GF-D8 (cell line): ENCODE data around the gene QPCT.
"Not testable (repeated sequence)": the region's sequence is repeated elsewhere in the genome, so short reads cannot be mapped to it uniquely, and the experiment has no call there.

Experiments used
- DNase-seq: peaks from one replicate; lab custom pipeline; 2025; lab: John Stamatoyannopoulos, UW

The QPCT gene

DNA sequence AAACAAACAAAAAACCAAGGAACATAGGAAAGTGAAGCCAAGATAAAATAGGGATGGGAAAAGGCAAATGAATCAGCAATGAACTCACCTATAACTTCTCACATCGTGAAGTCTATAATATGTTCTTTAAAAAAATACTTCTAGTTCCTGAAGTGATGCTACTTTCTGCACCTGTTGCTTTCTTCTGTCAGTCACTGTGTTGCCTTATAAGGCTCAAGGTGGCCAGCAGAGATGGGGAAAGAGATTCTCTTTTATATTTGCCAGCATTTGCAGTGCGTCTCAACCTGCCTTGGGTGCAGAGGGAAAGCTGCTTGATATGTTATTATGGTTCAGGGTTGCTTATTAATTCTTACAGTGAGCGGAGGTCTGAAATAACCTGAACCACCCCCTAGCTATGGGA lies 14.0 kb downstream of the QPCT start:
- no peak for DNase-seq

DNA sequence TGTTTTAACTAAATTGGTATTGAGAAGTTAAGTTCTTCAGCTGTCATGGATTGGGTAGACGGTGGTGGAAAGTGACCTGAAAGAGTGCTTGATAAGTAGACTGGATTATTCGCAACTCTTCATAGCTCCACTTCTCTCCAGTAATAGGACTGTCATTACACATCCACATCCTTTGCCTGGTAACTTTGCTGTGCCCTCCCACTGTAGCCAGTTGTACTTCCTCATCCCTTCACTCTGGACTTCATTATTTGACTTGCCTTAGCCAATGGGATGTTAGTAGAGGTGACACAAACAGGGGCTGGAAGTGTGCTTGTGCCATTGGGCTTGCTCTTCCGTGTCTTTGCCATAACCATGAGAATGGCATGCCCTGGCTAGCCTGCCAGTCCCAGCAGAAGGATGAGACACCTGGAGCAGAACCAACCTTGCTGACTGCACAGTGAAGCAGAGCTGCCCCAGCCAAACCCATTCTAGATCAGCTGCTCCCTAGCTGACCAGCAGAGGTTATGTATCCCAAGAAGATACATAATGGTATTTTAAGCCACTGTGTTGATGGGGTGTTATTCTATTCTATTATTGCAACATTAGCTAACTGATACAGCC lies 16.9 kb downstream of the QPCT start:
- no peak for DNase-seq

DNA sequence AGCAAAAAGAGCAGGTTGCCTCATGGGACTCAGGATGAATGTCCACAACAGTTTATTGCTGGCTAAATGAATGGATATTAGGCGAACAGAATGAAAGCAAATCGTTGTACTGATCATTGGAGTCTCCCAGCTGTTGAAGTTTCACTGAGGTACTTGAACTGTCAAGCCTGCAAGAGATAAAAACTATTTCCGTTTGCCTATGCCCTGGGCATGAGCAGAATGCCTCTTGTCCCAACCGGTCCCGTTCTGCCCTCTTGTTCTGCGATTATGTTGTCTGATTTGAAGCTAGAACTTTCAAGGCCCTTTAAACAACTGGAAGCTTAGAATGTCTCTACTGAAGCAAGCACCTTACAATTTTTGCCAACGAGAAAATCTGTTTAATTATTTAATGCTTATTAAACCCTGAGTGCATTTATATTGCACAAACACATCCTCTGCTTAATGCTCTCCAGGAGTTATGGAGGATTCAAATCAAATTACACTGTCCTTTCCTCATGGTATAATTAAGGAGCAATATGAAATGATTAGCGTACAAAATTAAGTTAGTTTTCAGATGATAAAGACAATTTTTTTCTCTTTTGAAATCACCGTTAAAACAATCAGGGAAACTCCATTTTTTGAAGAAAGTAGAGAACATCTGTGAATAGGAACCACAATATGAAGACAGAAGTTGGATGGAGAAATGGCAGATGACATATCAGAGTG lies 17.7 kb downstream of the QPCT start:
- no peak for DNase-seq

DNA sequence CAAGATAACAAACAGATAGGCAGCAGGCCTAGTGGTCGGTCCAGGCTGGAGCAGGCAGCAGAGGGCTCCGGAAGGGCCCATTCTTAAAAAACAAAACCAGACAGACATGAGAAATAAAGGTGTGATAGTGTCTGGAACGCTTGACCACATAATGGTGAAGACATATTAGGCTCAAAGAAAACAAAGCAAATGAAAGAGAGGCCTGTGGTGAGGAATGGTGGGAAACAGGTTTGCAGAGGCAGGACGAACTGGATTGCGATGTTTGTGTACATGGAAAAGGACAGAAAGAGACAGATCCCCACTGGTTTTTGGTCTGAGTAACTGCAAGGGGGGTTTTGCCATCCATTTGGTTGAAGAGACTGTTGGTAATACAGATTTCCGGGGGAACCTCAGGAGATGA lies 19.9 kb downstream of the QPCT start:
- DNase-seq = no peak

DNA sequence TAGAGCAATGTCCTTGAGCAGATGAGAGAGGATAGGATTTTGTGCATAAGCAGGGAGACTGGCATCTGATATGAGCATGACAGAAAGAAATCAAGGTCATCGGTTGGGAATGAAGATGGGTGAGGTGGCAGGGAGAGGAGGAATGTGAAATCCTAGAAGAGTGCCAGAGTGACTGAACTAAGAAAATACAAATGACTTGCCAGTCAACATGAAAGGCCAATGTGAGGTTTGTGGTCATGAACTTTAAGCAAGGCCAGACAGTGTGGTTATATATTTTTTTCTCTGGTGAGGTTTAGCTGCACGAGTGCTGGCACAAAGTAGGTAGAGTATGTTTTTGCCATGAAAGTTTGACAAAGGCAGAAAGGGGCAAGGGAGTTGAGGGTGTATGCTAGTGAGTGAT lies 21.2 kb downstream of the QPCT start:
- DNase-seq = no peak

DNA sequence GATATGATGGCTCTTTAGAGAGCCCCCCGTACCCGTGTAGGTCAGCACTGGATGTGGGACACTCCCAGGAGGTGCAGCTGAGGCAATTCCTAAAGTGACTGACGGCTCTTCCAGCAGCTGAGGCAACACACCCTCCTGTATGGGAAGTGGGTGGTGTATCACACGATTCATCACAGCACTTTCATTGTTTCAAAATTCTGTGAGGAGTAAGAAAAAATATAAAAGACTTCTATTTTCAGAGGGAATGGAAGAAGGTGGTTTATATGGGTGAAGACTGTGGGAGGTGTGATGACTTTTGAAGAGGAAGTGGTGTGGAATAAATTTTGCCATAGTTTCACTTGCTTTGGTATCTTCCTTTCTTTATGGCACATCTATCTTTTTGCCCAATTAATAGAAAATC lies 22.3 kb downstream of the QPCT start:
- no peak for DNase-seq

DNA sequence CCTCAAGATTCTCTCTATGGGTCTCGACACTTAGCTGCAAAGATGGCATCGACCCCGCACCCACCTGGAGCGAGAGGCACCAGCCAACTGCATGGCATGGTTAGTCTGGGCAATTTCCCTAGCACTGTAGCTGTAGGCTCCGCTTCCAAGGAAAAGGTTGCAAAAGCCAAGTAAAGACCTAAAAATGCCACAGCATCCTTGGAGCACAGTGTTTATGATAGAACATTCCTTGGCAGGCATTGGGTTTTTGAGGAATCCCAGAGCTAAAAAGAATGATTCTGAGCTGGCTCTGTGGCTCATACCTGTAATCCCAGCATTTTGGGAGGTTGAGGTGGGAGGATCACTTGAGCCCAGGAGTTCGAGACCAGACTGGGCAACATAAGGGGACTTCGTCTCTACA lies 22.9 kb downstream of the QPCT start:
- DNase-seq = no peak

DNA sequence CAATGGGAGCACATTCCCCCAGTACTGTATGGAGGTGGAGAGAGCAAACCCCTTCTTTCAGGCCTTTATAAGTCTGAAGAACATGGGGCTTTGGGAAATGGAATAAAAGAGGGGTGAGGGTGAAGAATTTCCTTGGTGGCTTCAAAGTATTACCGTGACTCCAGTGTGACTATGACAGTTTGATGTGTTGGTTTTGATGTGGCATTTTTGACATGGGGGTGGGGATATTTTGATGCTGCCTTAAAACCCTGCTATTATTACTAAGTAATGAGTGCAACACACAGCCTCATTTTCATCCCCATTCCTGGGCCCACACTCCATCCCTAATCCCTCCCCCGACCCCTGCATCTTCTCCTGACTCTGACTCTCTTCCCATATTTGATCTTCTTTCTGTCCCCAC lies 23.6 kb downstream of the QPCT start:
- no peak for DNase-seq

DNA sequence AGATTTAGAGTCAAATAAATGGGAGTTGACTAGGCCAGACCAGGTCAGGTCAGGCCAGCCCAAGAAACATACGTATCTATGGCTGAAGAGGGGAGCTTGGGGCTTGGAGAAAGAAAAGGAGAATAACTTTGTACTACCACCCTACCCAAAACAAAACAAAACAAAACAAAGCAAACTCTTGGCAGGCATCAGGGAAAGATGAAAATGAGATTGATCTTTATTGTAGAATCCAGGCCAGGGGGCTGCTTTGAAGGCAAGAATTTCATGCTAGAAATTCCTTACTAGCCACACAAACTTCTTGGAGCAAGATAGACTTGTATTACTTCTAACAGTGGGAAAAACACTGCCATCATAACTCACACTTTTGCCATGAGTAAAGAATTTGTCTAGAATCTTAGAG lies 26.2 kb downstream of the QPCT start:
- no peak for DNase-seq

DNA sequence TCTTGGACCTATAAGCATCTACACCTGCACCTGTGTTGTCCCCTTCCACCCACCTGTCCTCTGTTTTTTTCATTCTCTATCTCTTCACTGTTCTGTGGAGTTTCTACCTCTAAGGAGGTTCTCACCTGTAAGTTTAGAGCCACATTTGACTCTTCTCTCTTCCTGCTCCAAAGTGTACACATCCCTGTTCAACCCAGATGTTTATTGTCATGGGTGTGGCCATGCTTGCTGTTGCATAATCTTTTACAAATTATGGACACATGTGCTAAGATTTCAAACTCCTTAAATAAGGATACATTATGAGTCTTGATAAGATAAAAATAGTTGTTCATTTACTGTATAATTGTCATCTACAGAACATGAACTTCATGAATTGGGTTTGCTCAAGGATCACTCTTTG lies 27.6 kb downstream of the QPCT start:
- no peak for DNase-seq

DNA sequence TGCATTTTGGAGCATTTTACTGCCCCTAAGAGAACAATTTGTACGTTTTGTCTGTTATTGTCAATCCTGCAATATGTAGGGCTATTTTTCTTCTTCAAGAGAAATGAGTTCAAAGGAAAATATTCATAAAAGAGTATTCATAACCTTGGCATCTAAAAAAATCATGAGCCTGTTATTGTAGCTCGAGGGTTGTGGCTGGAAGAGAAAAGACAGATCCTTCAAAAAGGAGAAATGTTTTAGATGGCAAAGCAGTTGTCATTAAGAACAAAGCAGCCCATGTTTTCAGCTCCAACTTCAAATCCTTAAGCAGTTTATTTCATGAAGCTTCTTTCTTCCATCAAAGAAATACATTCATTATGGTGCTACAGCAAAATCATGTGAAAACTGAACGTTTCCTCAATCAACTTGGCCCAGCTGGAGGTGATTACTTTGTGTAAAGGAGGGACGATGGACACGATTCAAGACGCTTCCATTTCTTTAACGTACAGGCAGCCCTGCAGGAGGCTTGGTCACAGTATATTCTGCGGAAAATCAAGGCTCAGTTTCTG lies 31.4 kb downstream of the QPCT start:
- DNase-seq = no peak

DNA sequence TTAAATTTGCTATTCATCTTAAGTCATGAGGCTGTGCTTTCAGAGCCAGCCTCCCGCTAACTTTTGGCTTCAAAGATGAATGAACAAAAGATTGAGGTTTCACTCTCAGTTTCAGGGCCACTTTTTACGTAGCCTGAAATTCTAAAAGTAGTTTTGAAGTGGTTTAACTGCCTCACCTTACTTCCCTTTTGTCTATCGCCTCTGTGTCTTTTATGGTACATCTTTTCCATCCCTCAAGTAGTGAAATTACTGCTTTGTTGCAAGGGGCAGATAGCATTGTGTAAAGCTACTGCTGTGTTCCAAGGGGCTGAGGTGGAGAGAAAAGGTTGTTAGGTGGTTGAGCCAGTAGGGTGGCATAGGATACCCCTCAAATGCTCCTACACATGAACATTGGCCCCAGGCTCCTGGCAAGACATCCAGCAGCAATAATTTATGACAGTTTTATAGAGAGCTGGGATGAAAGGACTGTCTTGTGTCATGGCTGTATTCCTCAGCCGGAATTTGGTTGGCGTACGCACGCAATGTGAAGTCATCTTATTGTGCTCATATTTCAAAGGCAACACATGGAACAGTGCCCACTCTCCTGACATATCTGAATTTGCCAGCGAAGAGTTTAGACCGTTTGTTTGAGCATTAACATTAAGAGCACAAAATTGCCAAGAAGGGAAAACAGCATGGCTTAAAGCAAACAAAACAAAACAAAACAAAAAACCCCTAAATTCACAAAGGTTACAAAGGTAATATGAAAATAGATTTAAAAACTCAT lies 32.2 kb downstream of the QPCT start:
- no peak for DNase-seq

DNA sequence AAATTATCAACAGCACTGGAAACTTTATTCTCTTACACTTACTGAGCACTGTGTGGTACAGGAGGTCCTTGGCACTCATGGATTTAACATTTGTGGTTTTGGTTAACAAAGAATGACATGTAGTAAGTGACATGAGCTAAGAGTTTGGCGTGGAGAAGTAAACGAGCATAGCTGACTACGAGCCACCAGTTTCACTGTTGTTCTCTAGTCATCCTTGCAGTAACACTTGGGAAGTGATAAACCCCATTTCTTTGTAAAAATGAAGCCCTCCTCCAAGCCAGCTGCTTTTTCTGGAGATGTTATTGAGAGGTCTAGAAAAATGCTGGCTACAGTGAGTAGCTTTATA lies 32.7 kb downstream of the QPCT start:
- DNase-seq = no peak

DNA sequence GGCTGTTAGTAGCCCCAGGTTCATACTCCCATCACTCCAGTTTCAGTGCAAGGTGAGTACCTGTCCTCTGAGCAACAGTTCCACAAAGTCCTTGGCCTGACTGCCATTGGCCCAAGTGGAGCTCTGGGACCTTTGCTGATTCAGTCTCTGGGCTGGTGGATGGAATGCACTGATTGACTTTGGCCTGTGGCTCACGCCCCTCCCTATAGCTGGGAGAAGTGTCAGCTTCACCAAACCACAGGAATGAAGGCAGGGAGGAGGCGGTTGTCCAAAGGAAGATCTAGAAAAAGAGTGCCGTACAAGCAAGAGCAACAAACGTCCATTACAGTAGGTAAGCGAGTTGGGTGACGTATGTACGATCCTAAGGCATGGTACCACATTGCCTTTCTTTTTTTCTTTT lies 34.0 kb downstream of the QPCT start:
- DNase-seq = no peak

DNA sequence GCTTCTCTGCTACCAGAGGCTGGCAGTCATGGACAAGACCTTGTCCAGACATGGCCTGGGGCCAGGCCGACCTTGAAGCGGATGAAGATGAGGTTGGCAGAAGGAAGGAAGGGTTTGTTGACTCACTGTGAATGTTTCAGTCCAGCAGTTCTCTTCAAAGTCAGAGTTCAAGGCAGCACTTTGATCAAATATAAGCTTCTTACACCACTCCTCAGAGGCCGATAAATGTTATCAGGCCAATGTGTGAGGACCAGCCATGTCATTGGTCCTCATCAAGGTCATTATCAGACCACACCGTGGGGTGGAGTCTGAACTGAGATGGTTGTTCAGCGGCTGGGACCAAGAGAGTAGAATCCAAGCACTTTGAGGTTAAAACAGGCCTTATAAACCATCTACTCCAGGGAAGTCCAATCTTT lies 35.5 kb downstream of the QPCT start:
- no peak for DNase-seq

DNA sequence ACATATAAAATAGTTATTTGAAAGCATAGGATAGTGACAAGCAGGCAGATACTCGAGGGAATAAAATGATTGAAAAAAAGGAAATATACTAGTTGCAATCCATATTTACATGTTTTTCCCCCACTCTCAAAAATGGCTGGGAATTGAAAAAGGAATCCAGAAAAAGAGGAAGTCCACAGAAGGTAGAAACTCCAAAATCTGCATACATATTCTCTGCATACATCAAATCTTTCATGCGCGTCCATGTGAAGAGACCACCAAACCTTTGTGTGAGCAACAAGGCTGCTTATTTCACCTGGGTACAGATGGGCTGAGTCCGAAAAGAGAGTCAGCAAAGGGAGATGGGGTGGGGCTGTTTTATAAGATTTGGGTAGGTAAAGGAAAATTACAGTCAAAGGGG lies 36.4 kb downstream of the QPCT start:
- not testable (repeated sequence) for DNase-seq

DNA sequence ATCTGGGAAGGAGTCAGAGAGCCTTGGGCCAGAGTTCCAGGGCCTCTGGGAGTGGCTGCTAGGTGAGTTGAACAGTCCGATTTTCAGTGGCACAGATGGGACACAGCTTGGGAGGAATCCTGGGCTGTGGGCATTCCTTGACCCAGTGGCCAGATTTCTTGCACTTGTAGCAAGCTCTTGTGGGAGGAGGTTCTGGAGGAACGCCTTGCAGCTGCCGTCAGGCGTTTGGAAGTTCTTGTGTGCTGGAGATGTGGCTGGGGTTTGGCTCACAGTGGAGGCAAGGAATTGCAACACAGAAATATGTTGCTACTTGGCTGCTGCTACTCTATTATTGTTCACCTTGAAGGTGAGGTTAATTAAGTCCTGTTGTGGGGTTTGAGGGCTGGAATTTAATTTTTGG lies 39.8 kb downstream of the QPCT start:
- DNase-seq = not testable (repeated sequence)

DNA sequence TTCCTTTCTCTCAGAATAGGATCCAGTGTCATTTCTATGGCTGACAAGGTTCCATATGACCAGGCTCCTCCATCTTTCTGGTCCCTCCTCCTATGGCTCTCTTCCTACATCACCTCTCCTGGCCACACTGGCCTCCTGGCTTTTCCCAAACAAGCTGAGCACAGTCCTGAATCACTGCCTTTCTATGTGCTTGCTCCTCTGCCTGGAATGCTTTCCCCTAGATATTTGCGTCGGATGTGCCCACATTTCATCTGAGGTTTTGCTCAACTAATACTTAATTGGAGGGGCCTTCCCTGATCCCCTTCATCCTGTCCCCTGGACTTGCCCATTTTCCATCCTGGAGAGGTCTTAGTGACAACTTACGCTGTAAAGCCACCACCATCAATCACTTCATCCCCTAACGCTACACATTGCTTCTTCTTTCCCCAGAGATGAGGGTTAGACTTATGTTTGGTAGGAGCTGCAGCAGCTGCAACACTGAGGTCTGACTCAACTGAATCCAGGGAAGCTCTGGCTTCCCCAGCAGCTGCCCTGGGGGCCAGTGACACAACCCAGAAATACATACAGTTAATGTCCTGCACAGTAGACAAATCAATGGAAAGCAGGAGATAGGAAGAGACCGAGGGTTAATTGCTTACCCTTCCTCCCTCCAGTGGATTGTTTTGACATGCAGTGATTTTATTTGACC lies 42.9 kb downstream of the QPCT start:
- DNase-seq = no peak

DNA sequence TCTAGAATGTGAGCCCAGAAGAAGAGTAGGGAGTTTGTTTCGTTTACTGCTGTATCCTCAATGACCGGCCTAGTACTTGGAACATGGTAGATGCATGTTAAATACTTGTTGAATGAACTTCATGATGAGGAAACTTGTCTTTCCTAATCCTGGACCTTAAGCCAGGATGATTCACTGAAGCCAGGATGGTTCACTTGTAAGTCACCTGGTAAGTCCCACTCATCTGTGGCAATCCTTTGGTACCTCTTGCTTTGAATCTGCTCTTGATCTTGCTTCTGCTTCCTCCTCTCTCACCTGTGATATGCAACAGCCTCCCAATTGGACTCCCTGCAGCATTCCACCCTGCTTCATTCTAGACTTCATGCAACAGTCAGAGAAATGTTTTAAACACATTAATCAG lies 43.6 kb downstream of the QPCT start:
- no peak for DNase-seq

DNA sequence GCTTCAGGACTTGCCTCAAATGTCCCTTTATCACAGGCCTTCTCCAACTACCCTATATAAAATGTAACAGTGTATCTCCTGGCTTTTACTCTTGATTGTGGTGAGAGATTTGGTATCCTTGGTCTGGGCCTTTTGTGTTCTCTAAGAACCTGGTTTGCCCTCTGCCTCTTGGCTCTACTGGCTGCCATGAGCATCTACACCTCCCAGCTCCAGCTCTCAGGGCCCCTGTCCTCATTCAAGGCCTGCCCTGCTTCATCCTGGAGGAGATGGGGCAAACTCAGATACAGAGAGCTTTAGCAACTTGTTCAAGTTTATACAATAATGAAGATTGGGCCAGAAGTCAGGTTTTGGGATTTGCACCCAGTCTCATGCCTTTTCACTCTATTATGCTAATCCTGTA lies 45.0 kb downstream of the QPCT start:
- DNase-seq = no peak

DNA sequence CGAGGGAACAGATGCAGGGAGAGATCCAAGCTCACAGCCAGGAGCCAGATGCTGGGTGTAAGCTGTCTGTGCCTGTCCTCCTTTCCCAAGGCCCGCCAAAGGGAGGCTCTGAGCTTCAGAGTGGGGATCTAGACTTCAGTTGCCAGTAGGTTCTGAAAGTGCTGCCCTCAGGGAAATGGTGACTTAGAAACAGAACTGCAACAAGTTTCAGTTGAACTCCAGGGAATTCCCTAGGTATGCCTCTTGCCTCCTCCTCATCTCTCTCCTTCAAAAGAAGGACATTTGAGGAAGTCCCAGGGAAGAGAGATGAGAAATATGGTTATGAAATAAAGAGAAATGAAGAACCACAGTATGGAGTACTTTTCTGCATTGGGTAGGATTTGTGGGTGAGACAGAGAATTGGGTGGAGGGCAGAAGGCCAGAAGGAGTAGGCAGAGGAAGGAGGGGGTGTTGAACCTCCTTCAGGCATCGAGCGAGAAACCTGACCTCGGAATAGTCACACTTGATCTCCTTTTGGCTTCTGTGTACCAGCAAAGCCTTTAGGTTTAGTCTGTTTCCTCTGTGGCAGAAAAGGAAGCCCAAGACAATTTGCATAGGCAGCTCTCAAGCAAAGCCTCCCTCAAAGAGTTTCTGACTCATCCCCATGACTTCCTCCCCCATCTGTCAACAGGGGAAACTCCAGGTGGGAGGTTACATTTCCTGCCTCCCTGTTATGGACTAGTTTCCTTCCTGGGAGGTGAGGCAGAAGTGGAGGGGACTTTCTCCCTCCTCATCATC lies 45.7 kb downstream of the QPCT start:
- no peak for DNase-seq

DNA sequence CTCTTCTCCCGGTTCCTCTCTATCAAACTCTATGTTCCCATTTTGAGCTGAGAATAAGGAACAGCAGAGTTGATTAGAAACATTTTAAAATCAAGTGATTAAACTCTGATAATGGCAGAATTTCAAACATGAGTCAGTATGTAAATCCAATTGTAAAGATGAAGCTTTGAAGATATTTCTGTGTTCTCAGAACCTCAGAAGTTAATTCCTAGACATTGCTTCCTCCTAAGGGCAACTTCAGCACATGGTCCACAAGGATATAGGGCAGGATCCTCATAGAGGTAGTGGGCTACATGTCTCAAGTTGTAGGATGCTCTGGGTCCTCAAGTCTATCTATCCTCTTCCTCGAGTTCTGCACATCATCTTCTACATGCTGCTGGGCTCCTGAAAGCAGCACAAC lies 46.3 kb downstream of the QPCT start:
- DNase-seq = no peak
